Osteocyte (in vitro differentiated cells): ENCODE data around the gene KRT4. TPM values are rescaled to one million over a fixed set of nuclear protein-coding genes. Genes with fewer than 3 reads are reported as not detected.

Experiments used
- DNase-seq: peaks from one replicate; pipeline ENCODE4 v3.0.0; 2021; ENCODE audit warnings: mixed read lengths; ENCODE audit not compliant: unreplicated experiment; ENCODE audit errors: extremely low spot score
- H3K27ac Mint-ChIP-seq: one replicate; pipeline ENCODE4 v1.8.0; 2021; ENCODE audit warnings: mild to moderate bottlenecking, mixed read lengths; ENCODE audit not compliant: unreplicated experiment
- H3K27me3 Mint-ChIP-seq: one replicate; pipeline ENCODE4 v1.8.0; 2021; ENCODE audit warnings: mixed read lengths; ENCODE audit not compliant: unreplicated experiment
- H3K36me3 Mint-ChIP-seq: one replicate; pipeline ENCODE4 v1.8.0; 2021; ENCODE audit warnings: mixed read lengths; ENCODE audit not compliant: unreplicated experiment
- H3K4me1 Mint-ChIP-seq: one replicate; pipeline ENCODE4 v1.8.0; 2021; ENCODE audit warnings: mixed read lengths; ENCODE audit not compliant: unreplicated experiment
- H3K4me3 Mint-ChIP-seq: one replicate; pipeline ENCODE4 v1.8.0; 2021; ENCODE audit warnings: mild to moderate bottlenecking, moderate library complexity, mixed read lengths; ENCODE audit not compliant: unreplicated experiment
- H3K9me3 Mint-ChIP-seq: one replicate; pipeline ENCODE4 v1.8.0; 2021; ENCODE audit warnings: mixed read lengths; ENCODE audit not compliant: unreplicated experiment
- CTCF ChIP-seq: fragments of 200-600 bp; sonication (generic); IDR thresholded peaks from 2 replicates; pipeline ENCODE4 v1.5.0; 2021; ENCODE audit warnings: antibody characterized with exemption, mild to moderate bottlenecking, moderate library complexity
- total RNA-seq: library from RNA; stranded (reverse); gene quantifications from 2 replicates; pipeline ENCODE4 v1.2.1, GENCODE V29; 2021

KRT4 gene
- total RNA-seq, 1 donor from 2014 or later = not detected

- Mint-ChIP-seq H3K36me3 (no peaks in the 10 kb centered on the region), H3K27me3 (no peaks in the 10 kb centered on the region), H3K9me3 (no peaks in the 10 kb centered on the region), H3K27ac (no peak overlapping the region), H3K4me3 (no peak overlapping the region), H3K4me1 (peaks cover 17% of the 10 kb centered on the region)
- DNase-seq = no peak
- no peak for TF ChIP-seq CTCF
These were observed 22.1 kb upstream of the KRT4 start for GRCh38 chr12:52836042-52836466.

GRCh38 chr12:52835271-52836041 lies 21.5 kb upstream of the KRT4 start:
- Mint-ChIP-seq H3K36me3 (no peaks in the 10 kb centered on the region), H3K27me3 (peaks cover 2% of the 10 kb centered on the region), H3K4me1 (peaks cover 17% of the 10 kb centered on the region), H3K4me3 (no peak overlapping the region), H3K27ac (no peak overlapping the region), H3K9me3 (no peaks in the 10 kb centered on the region)
- no peak for TF ChIP-seq CTCF
- DNase-seq = no peak

GRCh38 chr12:52834727-52835001 lies 20.7 kb upstream of the KRT4 start:
- Mint-ChIP-seq H3K9me3 (no peaks in the 10 kb centered on the region), H3K36me3 (no peaks in the 10 kb centered on the region), H3K27me3 (peaks cover 8% of the 10 kb centered on the region), H3K4me1 (peaks cover 17% of the 10 kb centered on the region), H3K4me3 (no peak overlapping the region), H3K27ac (no peak overlapping the region)
- no peak for TF ChIP-seq CTCF
- no peak for DNase-seq

- no peak for DNase-seq
- Mint-ChIP-seq H3K27ac (no peak within 1 kb of the TSS), H3K36me3 (no peaks in the 10 kb centered on the region), H3K4me1 (peaks cover 17% of the 10 kb centered on the region), H3K27me3 (peaks cover 11% of the 10 kb centered on the region), H3K9me3 (no peaks in the 10 kb centered on the region), H3K4me3 (no peak within 1 kb of the TSS)
- TF ChIP-seq CTCF = no peak
These were observed 20.2 kb upstream of the KRT4 start, which contains the start of gene KRT79 for GRCh38 chr12:52833922-52834726. Gene KRT79, minus strand, starts transcription at chr12:52834311. Its CDS starts 51 bp downstream, at chr12:52834260.
